ENCODE results near the gene ATG16L1. TPM values are rescaled to one million over a fixed set of nuclear protein-coding genes. Genes with fewer than 3 reads are reported as not detected.

The ATG16L1 gene
- total RNA-seq, 1 experiment from 2014 or later = 42.0 TPM

DNA sequence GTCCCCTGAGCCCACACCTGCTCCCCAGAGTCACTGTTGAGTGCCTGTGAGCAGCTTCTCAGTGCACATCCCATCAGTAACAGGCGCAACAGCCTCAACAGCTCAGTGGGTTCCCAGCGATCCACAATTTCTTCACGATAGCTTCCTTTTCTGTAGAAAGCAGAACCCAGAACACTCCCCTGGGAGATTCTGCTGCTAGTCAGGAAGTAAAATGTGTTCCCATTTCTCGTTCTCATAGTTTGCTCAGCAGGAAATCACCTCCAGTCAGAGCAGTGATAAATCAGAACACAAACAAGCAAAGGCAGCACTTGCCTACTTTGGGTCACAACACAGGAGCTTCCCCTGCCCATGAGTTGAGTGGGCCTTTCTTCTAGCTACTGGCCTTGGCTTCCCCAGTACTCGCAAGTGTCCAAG lies 48.9 kb upstream of the ATG16L1 start:
- Histone ChIP-seq H3K27ac (ENCODE audit: insufficient read length, low read depth, low read length) (no peak overlapping the region), H2AFZ (ENCODE audit: low read length) (no peak overlapping the region), H2BK15ac (ENCODE audit: low read depth, low read length) (no peak overlapping the region), H3K56ac (ENCODE audit: insufficient read length, low read depth, low read length) (no peak overlapping the region), H2BK20ac (ENCODE audit: low read depth, low read length, poor library complexity, severe bottlenecking) (no peak overlapping the region), H2BK5ac (ENCODE audit: insufficient read length, low read length) (no peak overlapping the region), H4K20me1 (ENCODE audit: control insufficient read depth, insufficient read depth, insufficient read length) (no peaks in the 10 kb centered on the region), H3T11ph (ENCODE audit: low read length) (no peak overlapping the region), H2BK120ac (ENCODE audit: low read depth, low read length, poor library complexity, severe bottlenecking) (no peak overlapping the region), H4K8ac (replicated peaks; ENCODE audit: insufficient read length, low read depth, low read length) (no peak overlapping the region), H2AK5ac (ENCODE audit: insufficient read length, low read length) (no peak overlapping the region), H3K23ac (ENCODE audit: insufficient read length, low read depth, low read length) (no peak overlapping the region), H3K79me2 (ENCODE audit: insufficient read depth, low read length) (no peaks in the 10 kb centered on the region), H3K4me2 (ENCODE audit: insufficient read depth, insufficient read length, low read length) (no peak overlapping the region), H3K9ac (ENCODE audit: extremely low read depth, insufficient read length, low read length) (no peak overlapping the region), H3K4ac (ENCODE audit: low read depth, low read length) (no peak overlapping the region), H4K5ac (ENCODE audit: insufficient read length, low read depth, low read length) (no peak overlapping the region), H3K18ac (ENCODE audit: insufficient read length, low read depth, low read length) (no peak overlapping the region), H3K14ac (ENCODE audit: insufficient read depth, low read length) (no peak overlapping the region), H2BK12ac (ENCODE audit: insufficient read length, low read depth, low read length) (no peak overlapping the region), H3K79me1 (ENCODE audit: insufficient read depth, low read depth, low read length, poor library complexity, severe bottlenecking) (no peaks in the 10 kb centered on the region), H3K27me3 (ENCODE audit: insufficient read depth, low read length) (no peaks in the 10 kb centered on the region), H4K91ac (ENCODE audit: insufficient read length, low read depth, low read length) (no peak overlapping the region), H3K9me3 (ENCODE audit: control insufficient read depth, low read depth, low read length) (no peaks in the 10 kb centered on the region), H3K4me1 (ENCODE audit: insufficient read depth, low read length) (no peaks in the 10 kb centered on the region), H3K23me2 (ENCODE audit: insufficient read length, low read depth, low read length, poor library complexity, severe bottlenecking) (no peaks in the 10 kb centered on the region)
- Mint-ChIP-seq H3K4me3 (no peak overlapping the region), H3K27me3 (ENCODE audit: low read depth) (peaks cover 17% of the 10 kb centered on the region), H3K27ac (no peak overlapping the region), H3K4me1 (peaks cover 6 to 15% of the 10 kb centered on the region in 2 experiments), H3K9me3 (peaks cover 16 to 17% of the 10 kb centered on the region in 2 experiments), H3K36me3 (ENCODE audit: insufficient read depth in 1 of 3, low read depth in 3 of 3) (peaks cover 9 to 26% (median 21%) of the 10 kb centered on the region in 3 experiments)
- no CpG with 5 or more reads among the region's 5 CpGs for WGBS (ENCODE audit: extremely low coverage, insufficient read length, low lambda C conversion rate)
- TF ChIP-seq, protein P1, sequence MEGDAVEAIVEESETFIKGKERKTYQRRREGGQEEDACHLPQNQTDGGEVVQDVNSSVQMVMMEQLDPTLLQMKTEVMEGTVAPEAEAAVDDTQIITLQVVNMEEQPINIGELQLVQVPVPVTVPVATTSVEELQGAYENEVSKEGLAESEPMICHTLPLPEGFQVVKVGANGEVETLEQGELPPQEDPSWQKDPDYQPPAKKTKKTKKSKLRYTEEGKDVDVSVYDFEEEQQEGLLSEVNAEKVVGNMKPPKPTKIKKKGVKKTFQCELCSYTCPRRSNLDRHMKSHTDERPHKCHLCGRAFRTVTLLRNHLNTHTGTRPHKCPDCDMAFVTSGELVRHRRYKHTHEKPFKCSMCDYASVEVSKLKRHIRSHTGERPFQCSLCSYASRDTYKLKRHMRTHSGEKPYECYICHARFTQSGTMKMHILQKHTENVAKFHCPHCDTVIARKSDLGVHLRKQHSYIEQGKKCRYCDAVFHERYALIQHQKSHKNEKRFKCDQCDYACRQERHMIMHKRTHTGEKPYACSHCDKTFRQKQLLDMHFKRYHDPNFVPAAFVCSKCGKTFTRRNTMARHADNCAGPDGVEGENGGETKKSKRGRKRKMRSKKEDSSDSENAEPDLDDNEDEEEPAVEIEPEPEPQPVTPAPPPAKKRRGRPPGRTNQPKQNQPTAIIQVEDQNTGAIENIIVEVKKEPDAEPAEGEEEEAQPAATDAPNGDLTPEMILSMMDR (conservative IDR thresholded peaks at IDR 0.05) = no peak
- DNase-seq = no peak

Measured in H9 (cell line).